ENCODE measurements around the gene TBC1D8B.
A peak's percentile ranks its signal among the peaks of the same experiment; 100 is the strongest.
"Not testable (repeated sequence)": the region's sequence is repeated elsewhere in the genome, so short reads cannot be mapped to it uniquely, and the experiment has no call there.

Gene TBC1D8B

DNA sequence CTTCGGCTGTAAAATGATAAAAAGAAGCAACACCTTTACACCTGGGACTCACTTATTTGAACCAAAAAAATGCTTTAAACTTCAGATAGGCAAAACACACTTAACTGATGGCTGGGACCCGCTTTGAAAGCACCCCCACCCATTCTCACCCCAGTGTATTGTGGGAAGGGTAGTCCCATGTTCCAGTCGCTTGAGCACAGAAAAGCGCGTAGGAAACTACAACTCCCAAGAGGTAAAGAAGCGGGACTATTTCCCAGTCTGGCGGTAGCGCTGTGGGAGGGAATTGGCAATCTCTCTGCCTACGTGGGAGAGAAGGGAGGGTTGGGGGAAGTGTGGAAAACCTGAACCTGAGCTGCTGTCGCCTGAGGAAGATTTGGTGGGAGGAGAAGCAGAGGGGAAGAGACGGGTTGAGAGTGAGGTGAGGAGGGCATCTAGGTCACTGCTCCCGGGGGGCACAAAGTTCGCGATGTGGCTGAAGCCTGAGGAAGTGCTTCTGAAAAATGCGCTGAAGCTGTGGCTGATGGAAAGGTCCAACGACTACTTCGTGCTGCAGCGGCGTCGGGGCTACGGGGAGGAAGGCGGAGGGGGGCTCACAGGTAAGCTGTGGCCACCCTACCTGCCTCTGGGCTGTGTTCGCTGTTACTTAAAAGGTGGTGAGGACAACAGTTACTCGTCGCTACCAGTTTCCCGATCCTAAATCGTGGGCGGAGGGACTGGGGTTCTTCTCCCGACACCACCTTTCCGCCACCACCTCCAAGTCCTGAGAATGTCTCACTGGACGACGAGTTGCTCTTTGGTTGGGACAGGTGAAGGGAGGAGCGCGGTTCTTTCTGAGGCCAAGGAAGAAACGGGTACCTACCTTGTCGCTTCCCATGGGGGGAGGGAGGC, at the start of gene TBC1D8B:
Gene TBC1D8B, plus strand, starts transcription at position 286 of the 888 bp plus-strand sequence. Its CDS starts 181 bp downstream, at position 467.
- peak; percentile 86 to 87 for DNase-seq (ENCODE audit: low read depth in 2 of 2)

DNA sequence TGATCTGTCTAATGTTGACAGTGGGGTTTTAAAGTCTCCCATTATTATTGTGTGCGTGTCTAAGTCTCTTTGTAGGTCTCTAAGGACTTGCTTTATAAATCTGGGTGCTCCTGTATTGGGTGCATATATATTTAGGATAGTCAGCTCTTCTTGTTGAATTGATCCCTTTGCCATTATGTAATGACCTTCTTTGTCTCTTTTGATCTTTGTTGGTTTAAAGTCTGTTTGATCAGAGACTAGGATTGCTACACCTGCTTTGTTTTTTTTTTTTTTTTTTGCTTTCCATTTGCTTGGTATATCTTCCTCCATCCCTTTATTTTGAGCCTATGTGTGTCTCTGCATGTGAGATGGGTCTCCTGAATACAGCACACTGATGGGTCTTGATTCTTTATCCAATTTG, 33.2 kb upstream of the TBC1D8B start:
- not testable (repeated sequence) for DNase-seq (ENCODE audit: low read depth in 2 of 2)

DNA sequence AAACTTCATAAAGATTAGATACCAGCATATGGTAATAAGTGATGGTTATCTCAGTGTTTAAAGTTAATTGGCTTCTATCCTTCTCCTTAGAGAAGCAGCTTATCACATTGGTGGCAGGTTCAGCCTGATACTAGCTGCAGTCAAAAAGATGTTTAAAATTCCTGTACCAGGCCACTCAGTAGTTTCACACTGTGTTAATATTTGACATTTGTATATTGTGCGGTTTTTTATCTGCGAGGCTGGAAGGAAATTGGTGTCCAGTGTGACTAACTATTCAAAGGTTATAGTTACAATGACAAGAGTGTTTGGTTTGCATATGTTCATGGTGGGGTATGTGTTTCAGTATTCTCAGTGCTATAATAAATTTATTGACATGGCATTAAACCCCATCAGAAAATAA, 27.5 kb upstream of the TBC1D8B start:
- DNase-seq (ENCODE audit: low read depth in 2 of 2): no peak

DNA sequence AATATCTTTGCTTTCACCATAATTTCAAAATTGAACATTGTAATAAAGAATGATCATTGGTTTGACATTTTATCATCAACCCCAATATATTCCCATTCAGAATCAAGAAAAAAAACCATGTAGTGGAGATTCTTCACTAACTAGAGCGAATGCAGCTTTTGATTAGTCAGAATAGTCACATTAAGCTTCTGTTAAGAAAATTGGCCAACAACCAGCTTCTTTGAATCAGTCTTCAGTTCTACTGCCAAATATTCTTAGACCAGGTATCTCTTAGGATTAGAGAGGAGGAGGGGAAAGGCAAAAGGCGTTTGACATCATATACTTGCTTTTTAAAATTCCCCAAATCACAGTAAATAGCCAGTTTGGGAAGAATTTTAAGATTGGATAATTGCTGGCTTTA, 22.2 kb upstream of the TBC1D8B start:
- no peak for DNase-seq (ENCODE audit: low read depth in 2 of 2)

DNA sequence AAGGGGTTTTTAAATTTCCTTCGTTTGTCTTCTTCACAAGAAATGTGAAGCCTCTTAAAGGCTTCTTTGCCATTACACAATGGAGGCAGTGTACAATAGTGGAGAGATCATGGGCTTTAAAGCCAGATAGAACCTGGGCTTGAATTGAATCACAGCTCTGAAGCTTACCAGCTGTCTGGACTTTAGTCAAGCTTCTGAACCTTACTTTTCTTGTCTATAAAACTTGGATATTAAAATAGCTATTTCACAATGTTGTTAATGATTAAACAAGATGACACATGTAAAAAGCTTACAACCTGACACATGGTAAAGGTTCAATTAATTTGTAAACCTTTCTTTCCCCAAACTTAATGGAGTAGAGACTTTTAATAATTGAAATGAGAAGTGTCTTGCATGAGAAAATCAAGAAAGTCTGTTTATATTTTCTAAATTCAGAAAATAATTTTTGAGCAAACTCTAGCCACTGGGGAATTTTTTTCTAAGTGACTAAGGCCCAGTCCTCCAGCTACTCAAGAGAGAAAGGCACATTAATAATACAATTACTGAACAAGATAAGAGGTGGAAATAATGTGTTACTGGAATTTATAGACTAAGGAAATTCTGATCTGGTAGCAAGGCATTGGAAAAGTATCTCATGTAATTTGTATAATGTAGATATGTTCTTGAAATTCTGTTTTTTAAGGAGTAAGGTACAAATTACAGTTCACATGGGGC, 21.7 kb upstream of the TBC1D8B start:
- no peak for DNase-seq (ENCODE audit: low read depth in 2 of 2)

DNA sequence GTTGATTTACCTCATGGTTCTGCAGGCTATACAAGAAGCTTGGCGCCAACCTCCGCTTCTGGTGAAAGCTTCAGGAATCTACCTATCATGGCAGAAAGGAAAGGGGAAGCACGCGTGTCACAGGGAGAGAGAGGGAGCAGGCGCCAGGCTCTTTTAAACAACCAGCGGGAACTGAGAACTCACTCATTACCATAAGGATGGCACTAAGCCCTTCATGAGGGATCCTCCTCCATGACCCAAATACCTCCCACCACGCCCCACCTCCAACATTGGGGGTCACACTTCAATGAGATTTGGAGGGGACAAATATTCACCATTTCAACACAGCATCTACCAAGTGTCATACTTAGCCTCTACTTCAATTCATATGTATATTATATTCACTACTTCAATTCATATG, 18.8 kb upstream of the TBC1D8B start:
- no peak for DNase-seq (ENCODE audit: low read depth in 2 of 2)

DNA sequence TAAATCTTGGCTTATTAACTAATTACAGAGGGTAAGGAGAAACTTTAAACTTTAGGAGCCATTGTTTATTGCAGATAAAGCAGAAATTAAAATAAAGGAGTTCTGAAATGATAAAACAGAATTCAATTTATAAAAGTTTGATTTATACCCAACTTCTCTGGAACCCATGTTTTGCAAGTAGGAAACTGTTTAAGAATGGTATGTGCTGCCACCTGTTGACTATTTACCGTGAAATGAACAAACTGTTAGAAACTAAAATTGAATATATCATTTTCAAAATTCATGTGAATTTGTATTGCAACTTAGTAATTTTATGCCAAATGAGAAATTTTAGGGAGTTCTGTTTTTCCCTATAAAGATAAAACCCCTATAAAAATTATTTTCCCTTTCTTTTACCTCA, 11.0 kb upstream of the TBC1D8B start:
- DNase-seq (ENCODE audit: low read depth in 2 of 2): no peak

DNA sequence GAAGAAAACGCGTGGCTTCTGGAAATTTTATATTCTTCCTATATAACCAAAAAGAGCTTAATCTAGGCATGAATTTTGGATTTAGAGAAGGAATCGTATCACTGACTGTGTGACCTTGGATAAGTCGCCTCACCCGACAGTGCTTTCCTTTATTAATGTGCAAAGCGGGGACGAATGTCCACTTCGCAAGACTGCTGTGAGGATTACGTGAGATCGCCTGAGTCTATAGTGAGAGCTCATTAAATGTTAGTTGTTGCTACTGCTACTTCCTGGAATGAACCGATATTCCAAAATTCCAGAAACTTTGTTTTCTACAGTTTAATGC, 448 bp upstream of the TBC1D8B start:
- no peak for DNase-seq (ENCODE audit: low read depth in 2 of 2)

DNA sequence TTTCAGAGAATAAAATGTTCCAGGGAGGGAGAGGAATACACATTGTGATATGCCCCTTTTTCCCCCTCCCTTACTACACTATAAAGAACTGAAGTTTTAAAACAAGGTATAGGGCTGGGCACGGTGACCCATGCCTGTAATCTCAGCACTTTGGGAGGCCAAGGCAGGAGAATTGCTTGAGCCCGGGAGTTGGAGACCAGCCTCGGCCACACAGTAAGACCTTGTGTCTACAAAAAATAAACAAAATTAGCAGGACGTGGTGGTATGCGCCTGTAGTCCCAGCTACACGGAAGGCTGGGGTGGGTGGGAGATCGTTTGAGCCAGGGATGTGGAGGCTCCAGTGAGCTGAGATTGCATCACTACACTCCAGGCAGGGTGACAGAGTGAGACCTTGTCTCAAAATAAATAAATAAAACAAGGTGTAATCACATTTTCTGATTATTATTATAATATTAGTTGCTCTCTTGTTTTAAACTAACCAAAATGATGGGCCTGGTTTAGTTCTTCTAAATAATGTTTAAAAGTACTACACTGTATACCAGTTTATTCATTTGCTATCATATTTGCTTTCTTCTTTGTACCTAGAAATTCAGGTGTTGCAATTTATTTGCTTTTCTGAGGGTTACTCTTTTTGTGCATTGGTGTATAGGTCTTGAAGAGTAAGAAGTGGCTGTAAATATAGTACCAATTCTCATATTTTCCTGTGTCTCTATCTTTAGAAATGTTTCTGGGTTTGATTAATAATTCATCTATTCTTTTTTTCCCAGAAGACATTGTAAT, 8.8 kb downstream of the TBC1D8B start:
- DNase-seq (ENCODE audit: low read depth in 2 of 2): no peak

DNA sequence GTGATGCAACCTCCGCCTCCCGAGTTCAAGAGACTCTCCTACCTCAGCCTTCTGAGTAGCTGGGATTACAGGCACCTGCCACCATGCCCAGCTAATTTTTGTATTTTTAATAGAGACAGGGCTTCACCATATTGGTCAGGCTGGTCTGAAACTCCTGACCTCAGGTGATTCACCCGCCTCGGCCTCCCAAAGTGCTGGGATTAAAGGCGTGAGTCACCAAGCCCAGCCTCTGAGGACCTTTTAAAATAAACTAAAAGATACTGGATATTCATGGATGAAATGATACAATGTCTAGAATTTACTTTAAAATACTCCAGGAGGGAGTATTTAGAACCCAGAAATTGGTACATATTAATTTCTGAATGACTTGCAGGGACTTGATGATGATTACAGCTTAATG, 10.5 kb downstream of the TBC1D8B start:
- DNase-seq (ENCODE audit: low read depth in 2 of 2): not testable (repeated sequence)

DNA sequence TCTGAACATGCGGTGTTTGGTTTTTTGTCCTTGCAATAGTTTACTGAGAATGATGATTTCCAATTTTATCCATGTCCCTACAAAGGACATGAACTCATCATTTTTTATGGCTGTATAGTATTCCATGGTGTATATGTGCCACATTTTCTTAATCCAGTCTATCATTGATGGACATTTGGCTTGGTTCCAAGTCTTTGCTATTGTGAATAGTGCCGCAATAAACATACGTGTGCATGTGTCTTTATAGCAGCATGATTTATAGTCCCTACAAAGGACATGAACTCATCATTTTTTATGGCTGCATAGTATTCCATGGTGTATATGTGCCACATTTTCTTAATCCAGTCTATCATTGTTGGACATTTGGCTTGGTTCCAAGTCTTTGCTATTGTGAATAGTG, 11.6 kb downstream of the TBC1D8B start:
- DNase-seq (ENCODE audit: low read depth in 2 of 2): not testable (repeated sequence)

DNA sequence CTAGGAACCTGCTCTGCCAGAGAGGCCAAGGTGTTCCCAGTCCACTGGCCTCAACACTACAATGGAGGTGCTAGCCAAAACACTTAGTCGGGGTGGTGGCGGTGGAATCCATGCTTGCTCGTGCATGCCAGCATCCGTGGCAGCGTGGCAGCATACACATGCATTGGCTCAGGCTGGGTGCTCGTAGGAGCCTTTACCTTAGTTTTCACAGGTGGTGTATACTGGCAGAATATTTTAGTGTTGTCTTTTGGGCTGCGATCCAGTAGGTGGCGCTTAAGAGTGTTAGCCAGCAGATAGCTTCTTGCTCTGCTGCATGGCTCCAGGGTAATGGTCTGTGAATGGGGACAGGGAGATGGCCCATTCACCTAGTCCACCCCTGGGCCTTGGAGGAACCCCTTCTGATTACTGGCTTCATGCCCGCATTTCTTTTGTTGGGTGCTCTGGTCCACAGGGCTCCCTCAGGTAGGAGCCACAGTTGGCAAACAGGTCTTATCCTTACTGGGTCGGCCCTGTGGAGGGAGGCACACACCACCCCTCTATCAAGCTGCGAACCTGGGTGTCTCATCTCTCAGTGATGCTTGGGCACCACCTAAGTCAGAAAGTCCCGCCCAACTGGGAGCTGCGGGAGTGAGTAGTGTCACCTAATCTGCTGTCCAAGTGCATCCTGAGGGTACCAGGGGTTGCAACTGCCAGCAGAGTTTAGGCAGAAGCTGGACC, 60.7 kb downstream of the TBC1D8B start:
- DNase-seq (ENCODE audit: low read depth in 2 of 2): no peak

DNA sequence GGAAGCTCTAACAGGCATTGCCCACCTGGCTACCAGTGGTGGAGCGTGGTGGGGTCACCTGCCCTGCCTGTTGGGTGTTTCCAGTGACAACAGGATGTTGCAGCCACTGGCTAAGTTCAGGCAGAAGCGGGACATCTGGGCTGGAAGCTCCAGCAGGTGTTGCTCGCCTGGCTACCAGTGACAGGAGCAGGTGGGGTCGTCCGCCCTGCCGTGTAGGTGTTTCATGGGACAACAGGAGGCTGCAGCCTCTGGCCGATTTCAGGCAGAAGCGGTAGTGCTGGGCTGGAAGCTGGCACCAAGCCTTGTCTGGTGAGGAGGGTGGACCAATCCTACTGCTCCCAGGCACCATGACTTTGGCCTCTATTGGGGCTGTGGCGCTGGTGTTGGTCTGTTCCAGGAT, 61.2 kb downstream of the TBC1D8B start:
- no peak for DNase-seq (ENCODE audit: low read depth in 2 of 2)

DNA sequence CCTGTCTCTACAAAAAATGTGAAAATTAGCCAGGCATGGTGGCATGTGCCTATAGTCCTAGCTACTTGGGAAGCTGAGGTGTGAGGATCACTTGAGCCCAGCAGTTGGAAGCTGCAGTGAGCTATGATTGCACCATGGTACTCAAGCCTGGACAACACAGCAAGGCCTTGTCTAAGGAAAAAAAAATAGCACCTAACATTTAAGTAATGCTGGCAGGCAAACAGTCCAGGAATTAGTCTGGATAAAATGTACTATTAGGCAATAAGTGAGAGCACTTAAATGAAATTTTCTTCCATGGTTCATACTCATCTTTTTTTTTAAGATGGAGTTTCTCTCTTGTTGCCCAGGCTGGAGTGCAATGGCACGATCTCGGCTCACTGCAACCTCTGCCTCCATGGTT, 70.3 kb downstream of the TBC1D8B start:
- DNase-seq (ENCODE audit: low read depth in 2 of 2): not testable (repeated sequence)

DNA sequence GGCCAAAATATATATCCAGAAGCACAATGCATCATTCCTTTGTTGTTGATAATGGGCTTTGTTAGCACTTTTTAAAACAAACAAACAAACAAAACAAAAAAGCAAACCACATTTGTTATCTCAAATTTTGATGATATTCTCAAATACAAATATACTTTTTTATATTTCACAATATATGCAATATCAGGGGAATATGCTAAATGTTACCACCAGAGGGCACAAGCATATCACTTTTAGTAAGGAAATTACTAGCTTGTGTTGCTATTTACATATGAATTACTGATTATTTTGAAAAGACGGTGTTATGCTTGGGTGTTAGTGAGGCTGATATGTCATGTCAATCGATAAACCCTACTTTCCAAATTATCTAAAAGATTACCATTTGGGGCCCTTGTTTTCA, 71.6 kb downstream of the TBC1D8B start:
- no peak for DNase-seq (ENCODE audit: low read depth in 2 of 2)

DNA sequence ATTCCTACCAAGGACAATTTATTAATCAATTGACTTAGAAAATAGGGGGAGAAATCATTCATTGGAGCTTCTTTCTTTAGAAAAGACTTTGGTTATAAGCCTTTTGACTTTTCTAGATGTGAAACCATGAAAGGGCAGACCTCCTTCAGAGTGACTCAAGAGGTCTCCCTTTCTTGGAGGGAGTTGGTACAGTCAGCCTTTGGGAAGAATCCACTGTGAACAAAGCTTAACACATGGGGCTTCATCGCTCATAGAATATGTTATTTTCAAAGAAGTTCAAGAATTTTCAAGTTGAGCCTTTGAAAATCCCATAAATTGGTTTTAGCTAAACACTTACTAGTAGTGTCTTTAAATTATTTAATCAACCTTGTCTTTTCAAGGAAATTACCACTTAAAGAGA, 72.7 kb downstream of the TBC1D8B start:
- no peak for DNase-seq (ENCODE audit: low read depth in 2 of 2)

DNA sequence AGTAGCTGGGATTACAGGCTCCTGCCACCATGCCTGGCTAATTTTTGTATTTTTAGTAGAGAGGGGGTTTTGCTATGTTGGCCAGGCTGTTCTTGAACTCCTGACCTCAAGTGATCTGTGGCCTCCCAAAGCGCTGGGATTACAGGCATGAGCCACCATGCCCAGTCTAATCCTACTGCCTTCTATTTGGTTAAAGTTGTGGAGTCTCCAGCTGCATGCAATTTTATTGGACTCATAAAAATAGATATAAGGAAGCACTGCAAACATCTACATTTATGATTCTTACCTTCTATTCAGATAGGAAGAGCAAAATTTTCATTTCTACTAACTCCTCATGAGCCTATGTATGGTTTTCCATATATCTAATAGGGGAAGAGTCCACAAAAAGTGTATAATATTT, 87.0 kb downstream of the TBC1D8B start:
- DNase-seq (ENCODE audit: low read depth in 2 of 2): no peak

DNA sequence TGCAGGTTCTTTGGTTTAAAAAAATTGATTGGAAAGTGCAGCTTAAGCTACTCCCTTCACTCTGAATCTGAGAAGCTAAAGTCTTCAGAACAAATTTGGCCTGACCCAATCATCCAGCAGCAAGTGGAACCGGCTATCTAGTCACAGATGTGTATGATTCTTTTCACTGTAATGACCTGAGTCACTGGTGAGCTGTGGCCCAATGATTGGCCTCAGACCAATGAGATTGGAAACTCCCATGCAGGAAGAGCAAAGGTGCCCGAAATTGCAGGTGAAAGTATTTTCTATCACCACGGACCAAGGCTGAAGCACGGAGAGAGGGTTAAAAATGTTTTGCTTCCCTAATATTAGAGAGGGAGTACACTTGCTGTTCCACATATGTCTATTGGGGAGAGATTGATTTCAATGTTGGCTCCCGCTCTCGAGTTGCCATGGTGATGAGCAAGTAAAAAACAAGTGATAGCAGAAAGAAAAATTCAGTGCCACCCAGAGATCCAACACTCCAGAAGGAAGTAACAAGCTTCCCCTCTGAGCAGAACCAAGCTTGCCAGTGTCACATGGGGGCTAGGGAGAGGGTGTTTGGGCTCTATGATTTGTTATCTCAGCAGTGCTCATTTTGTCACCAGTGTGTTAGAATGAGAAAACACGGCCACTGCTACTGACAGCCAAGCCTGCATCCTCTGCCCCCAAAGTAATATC, 89.4 kb downstream of the TBC1D8B start:
- DNase-seq (ENCODE audit: low read depth in 2 of 2): no peak

DNA sequence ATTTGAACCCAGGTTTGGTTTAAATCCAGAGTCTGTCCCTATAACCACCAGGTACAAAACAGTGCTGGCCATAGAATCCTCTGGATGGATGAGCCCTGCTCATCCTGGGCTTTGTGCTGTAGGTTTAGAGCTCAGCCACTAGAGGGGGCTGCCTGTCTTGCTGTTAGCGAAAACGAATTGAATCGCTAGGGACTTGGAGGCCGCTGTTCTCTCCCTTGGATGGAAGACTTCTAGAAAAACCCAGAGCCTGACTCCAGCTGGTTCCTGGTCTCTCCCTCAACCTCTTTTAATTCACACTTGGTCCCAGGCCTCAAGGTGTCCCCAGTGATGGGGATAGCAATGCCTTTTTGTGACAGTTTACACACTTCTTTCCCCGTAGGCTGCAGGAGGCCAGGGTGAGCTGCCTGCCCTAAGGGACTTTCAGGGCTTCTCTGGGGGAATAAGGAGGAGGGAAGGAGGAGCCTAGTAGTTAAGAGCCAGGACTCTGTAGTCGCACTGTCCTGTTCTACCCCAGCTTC, 92.0 kb downstream of the TBC1D8B start:
- peak in 1 of 2 experiments; percentile 28 for DNase-seq (ENCODE audit: low read depth in 2 of 2)

DNA sequence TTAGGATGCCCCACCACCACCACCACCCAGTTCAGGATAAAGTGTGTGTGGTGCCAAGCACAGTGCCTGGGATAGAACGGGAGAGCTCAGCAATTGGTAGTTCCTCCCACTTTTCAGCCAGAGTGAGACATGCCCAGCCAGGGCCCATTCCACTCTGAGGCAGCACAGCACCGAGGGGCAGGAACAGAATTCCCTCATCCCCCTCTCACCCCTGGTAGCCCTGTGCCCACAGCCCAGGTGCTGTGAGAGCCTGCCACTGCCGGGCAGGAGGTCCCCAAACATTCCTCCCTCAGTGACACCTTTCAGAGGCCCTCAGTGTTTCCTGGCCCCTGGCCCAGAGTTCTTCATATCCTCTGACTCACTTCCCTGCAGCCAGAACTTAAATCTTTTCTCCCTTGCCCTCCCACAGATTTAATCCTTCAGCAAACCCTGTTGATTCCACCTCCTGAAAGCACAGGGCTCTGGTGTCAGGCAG, 92.5 kb downstream of the TBC1D8B start:
- peak in 1 of 2 experiments; percentile 40 for DNase-seq (ENCODE audit: low read depth in 2 of 2)

DNA sequence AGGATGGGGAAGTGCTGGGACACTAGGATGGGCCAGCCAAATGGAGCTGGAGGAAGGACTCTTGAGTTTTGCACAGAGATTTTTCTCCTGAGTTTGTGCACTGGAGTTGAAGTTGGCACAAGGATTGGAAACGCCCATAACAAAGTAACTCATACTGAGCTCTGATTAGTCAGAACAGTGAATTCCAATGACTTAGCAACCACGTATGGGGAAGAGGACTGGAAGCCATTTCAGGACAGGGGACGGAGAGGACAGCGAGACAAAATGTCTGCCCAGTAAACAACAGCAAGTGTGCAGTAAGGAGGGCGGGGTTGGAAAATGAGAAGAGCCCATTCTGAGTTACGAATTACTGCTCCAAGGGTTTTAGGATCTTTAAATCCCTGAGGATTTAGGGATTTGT, 94.8 kb downstream of the TBC1D8B start:
- no peak for DNase-seq (ENCODE audit: low read depth in 2 of 2)
